ENCODE results near the gene RNF220.

GRCh38 chr1:44514673-44515072, 109.6 kb downstream of the RNF220 start:
- TF ChIP-seq CTCF (IDR thresholded peaks at IDR 0.05): no peak
- no peak for TF ChIP-seq POLR2AphosphoS5 (IDR thresholded peaks at IDR 0.05)
